Activated CD8-positive, alpha-beta memory T cell treated with anti-CD3 and anti-CD28 coated beads, Interleukin-2, amount 10 ng/mL, durations not matched to agents 7 days and 5 days (primary cell): Measurements from ENCODE around the gene NRDE2. TPM values are rescaled to one million over a fixed set of nuclear protein-coding genes. Genes with fewer than 3 reads are reported as not detected.

Experiments
- ATAC-seq: fragments of 150-1000 bp; cut with Tn5 transposase; one replicate; pipeline ENCODE4 v1.10.0; 2021; ENCODE audit warnings: moderate library complexity
- CTCF ChIA-PET: fragments of 350-600 bp; sonication (Branson Sonifier 250); formaldehyde crosslinking; loops from one replicate; lab custom pipeline; 2021; ENCODE audit warnings: antibody characterized with exemption; lab: Charles Lee
- DNase-seq: peaks from one replicate; pipeline ENCODE4 v3.0.0-alpha.2; 2020
- H3K27ac Mint-ChIP-seq: one replicate; pipeline ENCODE4 v1.8.0; 2021; ENCODE audit warnings: mild to moderate bottlenecking, mixed read lengths
- H3K27me3 Mint-ChIP-seq: one replicate; pipeline ENCODE4 v1.8.0; 2021; ENCODE audit warnings: mixed read lengths
- H3K36me3 Mint-ChIP-seq: one replicate; pipeline ENCODE4 v1.8.0; 2021; ENCODE audit warnings: mild to moderate bottlenecking, mixed read lengths
- H3K4me1 Mint-ChIP-seq: one replicate; pipeline ENCODE4 v1.8.0; 2021; ENCODE audit warnings: mixed read lengths
- H3K4me3 Mint-ChIP-seq: one replicate; pipeline ENCODE4 v1.8.0; 2021; ENCODE audit warnings: mild to moderate bottlenecking, moderate library complexity, mixed read lengths
- H3K9me3 Mint-ChIP-seq: one replicate; pipeline ENCODE4 v1.8.0; 2022; ENCODE audit warnings: low read depth, mixed read lengths
- total RNA-seq, 2 experiments: library from RNA; stranded (reverse); gene quantifications; one replicate each; pipeline ENCODE4 v1.2.3, GENCODE V29; 2021

Gene NRDE2
- 10 to 100 TPM; 30.3 TPM for total RNA-seq

DNA sequence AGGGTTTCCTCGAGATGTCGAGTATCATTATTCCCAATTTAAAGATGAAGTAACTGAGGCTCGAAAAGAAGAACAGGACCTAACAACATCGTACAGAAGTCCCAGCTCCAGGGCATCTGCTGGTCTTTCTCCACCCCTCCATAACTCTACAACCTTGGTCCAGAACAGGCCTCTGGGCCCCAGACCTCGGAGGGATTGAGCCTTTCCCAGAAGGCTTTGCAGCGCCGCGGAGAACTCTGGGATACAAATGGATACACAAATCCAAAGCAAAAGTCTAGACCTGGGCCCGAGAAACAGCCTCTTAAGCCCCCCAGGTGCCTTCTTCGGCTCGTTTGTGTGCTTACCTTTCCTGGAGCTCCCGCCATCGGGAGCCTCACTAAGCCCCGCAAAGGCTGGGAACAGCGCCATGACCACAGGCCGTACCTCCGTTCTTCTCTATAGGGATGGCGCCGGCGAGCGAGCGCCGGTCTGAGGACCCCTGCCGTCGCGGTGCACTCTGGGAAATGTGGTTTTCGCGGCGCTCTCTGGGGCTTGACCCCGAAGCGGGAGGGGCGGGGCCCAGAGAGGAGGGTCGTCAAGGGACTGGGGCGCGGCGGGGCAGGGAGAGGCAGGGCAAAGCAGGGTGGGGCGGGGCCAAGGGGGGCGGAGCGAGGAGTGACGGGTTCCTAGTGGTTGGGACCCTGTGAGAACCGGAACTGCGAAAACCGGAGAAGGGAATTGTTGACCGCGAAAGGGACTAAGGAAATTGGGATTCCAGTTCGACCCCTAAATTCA is at the start of gene NRDE2:
TSS of gene NRDE2 (minus strand) at position 445 of the 774 bp plus-strand sequence. CDS start at position 408, 37 bp downstream.
- DNase-seq (peak; percentile 98), ATAC-seq (peak; percentile 97)
- peaks cover 20% of the 10 kb centered on the region for H3K27me3 Mint-ChIP-seq
- CTCF ChIA-PET = interaction anchor here (0.7 to 1.8 kb wide), 5 partner anchors 30 to 427 kb away, joined by 3 to 7 read pairs (median 4); partner anchors contain the start of gene CALM1
- H3K27ac Mint-ChIP-seq = peak within 1 kb of the TSS; percentile 90
- peaks cover 23% of the 10 kb centered on the region for H3K4me1 Mint-ChIP-seq
- peak within 1 kb of the TSS; percentile 87 for H3K4me3 Mint-ChIP-seq
- H3K36me3 Mint-ChIP-seq = peaks cover 5% of the 10 kb centered on the region
- no peaks in the 10 kb centered on the region for H3K9me3 Mint-ChIP-seq

- ATAC-seq (no peak), DNase-seq (no peak)
- peak overlapping the region; percentile 53 for H3K27ac Mint-ChIP-seq
- no peaks in the 10 kb centered on the region for H3K27me3 Mint-ChIP-seq
- H3K4me1 Mint-ChIP-seq = peaks cover 13% of the 10 kb centered on the region
- H3K4me3 Mint-ChIP-seq = no peak overlapping the region
- no peaks in the 10 kb centered on the region for H3K36me3 Mint-ChIP-seq
- H3K9me3 Mint-ChIP-seq = no peaks in the 10 kb centered on the region
- CTCF ChIA-PET = interaction anchor here (1.4 to 4.5 kb wide), 3 partner anchors 19 to 316 kb away, joined by 3 to 46 read pairs (median 5); no protein-coding TSS in a partner anchor
Observed at GRCh38 chr14:90381011-90381786, 49.5 kb upstream of the NRDE2 start.

GRCh38 chr14:90379106-90379505 is 47.4 kb upstream of the NRDE2 start:
- CTCF ChIA-PET = interaction anchor here (1.0 to 2.4 kb wide), 2 partner anchors 20 to 23 kb away, joined by 3 to 7 read pairs; no protein-coding TSS in a partner anchor
- no peak for DNase-seq
- ATAC-seq = no peak
- no peaks in the 10 kb centered on the region for H3K27me3 Mint-ChIP-seq
- no peak overlapping the region for H3K4me3 Mint-ChIP-seq
- H3K36me3 Mint-ChIP-seq = no peaks in the 10 kb centered on the region
- H3K27ac Mint-ChIP-seq = no peak overlapping the region
- H3K4me1 Mint-ChIP-seq = peaks cover 2% of the 10 kb centered on the region
- H3K9me3 Mint-ChIP-seq = no peaks in the 10 kb centered on the region

DNA sequence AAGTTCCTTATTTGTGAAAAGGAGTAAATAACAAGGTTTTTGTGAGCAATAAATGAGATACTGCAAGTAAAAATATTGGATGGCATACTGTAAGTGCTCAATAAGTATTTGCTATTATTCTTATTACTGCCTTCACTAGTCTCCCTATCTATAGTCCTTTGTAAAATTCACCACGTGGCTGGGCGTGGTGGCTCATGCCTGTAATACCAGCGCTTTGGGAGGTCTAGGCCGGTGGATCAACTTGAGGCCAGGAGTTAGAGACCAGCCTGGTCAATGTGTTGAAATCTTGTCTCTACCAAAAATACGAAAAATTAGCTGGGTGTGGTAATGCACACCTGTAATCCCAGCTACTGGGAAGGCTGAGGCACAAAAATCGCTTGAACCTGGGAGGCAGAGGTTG is 46.5 kb upstream of the NRDE2 start:
- Mint-ChIP-seq H3K27me3 (no peaks in the 10 kb centered on the region), H3K36me3 (no peaks in the 10 kb centered on the region), H3K4me3 (no peak overlapping the region), H3K27ac (no peak overlapping the region), H3K4me1 (no peaks in the 10 kb centered on the region), H3K9me3 (no peaks in the 10 kb centered on the region)
- CTCF ChIA-PET = interaction anchor here (1.0 to 2.4 kb wide), 2 partner anchors 21 to 24 kb away, joined by 3 to 7 read pairs; no protein-coding TSS in a partner anchor
- DNase-seq = no peak
- no peak for ATAC-seq

DNA sequence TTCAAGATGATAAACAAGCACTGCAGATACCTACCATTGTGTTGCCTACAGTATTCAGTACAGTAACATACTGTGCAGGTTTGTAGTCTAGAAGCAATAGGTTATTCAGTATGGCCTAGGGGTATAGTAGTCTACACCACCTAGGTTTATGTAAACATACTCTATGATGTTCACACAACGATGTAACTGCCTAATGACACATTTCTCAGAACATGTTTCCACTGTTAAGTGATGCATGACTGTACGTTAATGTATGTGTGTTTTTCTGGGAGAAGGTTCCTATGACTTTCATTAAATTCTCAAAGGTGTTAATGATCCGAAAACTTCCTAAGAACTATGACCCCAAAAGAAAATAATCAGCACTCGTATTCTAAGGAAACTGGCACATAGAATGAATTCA is 44.2 kb upstream of the NRDE2 start:
- H3K4me1 Mint-ChIP-seq = no peaks in the 10 kb centered on the region
- CTCF ChIA-PET = no interaction called here
- no peaks in the 10 kb centered on the region for H3K9me3 Mint-ChIP-seq
- H3K27ac Mint-ChIP-seq = no peak overlapping the region
- no peaks in the 10 kb centered on the region for H3K36me3 Mint-ChIP-seq
- H3K27me3 Mint-ChIP-seq = no peaks in the 10 kb centered on the region
- DNase-seq (no peak), ATAC-seq (no peak)
- no peak overlapping the region for H3K4me3 Mint-ChIP-seq

DNA sequence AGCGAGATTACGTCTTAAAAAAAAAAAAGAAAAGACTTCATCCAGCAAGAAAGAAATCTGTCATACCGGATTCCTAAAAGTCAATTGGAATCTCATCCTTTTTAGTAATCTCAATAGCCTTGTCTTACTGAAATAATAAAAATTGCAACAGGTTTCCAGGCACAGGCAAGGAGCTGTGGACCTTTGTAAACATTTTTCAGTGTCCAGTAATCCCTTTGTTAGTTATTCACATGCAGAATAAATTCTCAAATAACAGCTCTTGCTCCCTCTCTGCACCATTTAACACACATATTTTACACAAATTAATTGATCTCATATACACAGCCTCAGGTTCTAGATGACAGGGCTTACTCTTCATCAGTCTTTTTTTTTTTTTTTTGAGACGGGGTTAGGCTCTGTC is 43.1 kb upstream of the NRDE2 start:
- CTCF ChIA-PET = interaction anchor here (1.0 kb wide), 1 partner anchor 143 kb away, joined by 3 read pairs; no protein-coding TSS in a partner anchor
- DNase-seq (no peak), ATAC-seq (no peak)
- no peaks in the 10 kb centered on the region for H3K27me3 Mint-ChIP-seq
- no peaks in the 10 kb centered on the region for H3K9me3 Mint-ChIP-seq
- H3K4me3 Mint-ChIP-seq = no peak overlapping the region
- H3K36me3 Mint-ChIP-seq = no peaks in the 10 kb centered on the region
- H3K4me1 Mint-ChIP-seq = no peaks in the 10 kb centered on the region
- H3K27ac Mint-ChIP-seq = no peak overlapping the region

DNA sequence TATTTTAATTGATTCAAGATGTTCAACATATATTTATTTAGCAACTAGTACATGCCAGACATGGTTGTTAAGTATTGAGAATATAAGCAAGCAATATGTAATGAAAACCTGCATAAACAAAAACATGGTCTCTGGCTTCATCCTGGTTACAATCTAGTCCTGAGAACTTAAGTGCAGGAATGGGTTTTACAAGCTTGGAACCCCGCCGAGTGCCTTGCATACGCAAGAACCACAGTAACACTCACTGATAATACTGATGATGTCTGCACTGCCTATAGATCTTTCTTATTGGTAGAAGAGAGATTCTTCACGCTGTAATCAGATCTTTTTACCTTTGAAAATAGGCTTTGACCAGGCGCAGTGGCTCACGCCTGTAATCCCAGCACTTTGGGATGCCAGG is 42.1 kb upstream of the NRDE2 start:
- no peaks in the 10 kb centered on the region for H3K4me1 Mint-ChIP-seq
- no peaks in the 10 kb centered on the region for H3K36me3 Mint-ChIP-seq
- no peaks in the 10 kb centered on the region for H3K27me3 Mint-ChIP-seq
- ATAC-seq (no peak), DNase-seq (no peak)
- CTCF ChIA-PET = no interaction called here
- H3K27ac Mint-ChIP-seq = no peak overlapping the region
- no peak overlapping the region for H3K4me3 Mint-ChIP-seq
- H3K9me3 Mint-ChIP-seq = no peaks in the 10 kb centered on the region

DNA sequence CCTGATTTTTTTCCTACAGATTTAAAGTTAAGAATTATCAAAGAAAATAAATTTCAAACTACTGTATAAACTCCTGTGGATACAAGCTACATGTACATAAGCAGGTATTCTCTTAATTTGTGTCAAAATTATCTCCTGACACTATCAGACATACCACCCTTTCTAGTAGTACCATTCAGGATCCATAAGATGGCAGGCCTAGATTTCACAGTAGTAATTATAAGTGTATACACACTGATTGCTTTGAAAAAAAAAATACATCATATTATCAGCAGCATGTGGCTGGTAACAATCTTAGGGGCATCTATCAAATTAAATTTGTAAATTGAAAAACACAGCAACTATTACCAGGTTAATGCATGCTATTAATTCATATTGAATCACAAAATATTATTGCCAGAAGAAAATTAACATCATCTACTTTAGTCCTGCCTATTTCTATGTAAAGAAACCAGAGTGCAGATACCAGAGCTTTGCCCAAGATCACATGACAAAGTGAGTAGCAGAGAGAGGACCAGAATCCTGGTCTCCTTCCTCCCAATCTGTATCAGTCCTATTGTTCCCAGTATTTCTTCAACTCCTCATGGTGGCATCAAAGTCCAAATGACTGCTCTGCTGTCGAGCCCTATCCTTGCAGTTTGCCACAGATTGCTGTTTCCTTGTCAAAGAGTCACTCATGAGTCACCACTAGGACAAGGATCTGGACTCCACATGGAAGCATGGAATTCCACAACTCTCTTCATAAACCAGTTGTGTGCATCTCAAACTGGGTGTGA is 37.4 kb upstream of the NRDE2 start:
- DNase-seq (no peak), ATAC-seq (no peak)
- peaks cover 4% of the 10 kb centered on the region for H3K27me3 Mint-ChIP-seq
- H3K4me1 Mint-ChIP-seq = no peaks in the 10 kb centered on the region
- no peak overlapping the region for H3K4me3 Mint-ChIP-seq
- CTCF ChIA-PET = interaction anchor here (0.7 to 2.2 kb wide), 5 partner anchors 27 to 390 kb away, joined by 3 to 6 read pairs (median 3); no protein-coding TSS in a partner anchor
- no peaks in the 10 kb centered on the region for H3K9me3 Mint-ChIP-seq
- no peaks in the 10 kb centered on the region for H3K36me3 Mint-ChIP-seq
- H3K27ac Mint-ChIP-seq = no peak overlapping the region

GRCh38 chr14:90362558-90362896 is 30.8 kb upstream of the NRDE2 start:
- Mint-ChIP-seq H3K27ac (no peak overlapping the region), H3K4me1 (no peaks in the 10 kb centered on the region), H3K9me3 (no peaks in the 10 kb centered on the region), H3K27me3 (peaks cover 20% of the 10 kb centered on the region), H3K36me3 (no peaks in the 10 kb centered on the region), H3K4me3 (no peak overlapping the region)
- CTCF ChIA-PET = no interaction called here
- DNase-seq = no peak
- ATAC-seq = no peak

- no peak for DNase-seq
- Mint-ChIP-seq H3K36me3 (no peaks in the 10 kb centered on the region), H3K4me1 (no peaks in the 10 kb centered on the region), H3K4me3 (no peak overlapping the region), H3K27me3 (peaks cover 24% of the 10 kb centered on the region), H3K9me3 (no peaks in the 10 kb centered on the region), H3K27ac (no peak overlapping the region)
- no peak for ATAC-seq
- CTCF ChIA-PET = no interaction called here
Observed at GRCh38 chr14:90361865-90362557, 30.3 kb upstream of the NRDE2 start.

GRCh38 chr14:90358359-90358758 is 26.6 kb upstream of the NRDE2 start:
- CTCF ChIA-PET = no interaction called here
- H3K9me3 Mint-ChIP-seq = no peaks in the 10 kb centered on the region
- H3K27me3 Mint-ChIP-seq = peaks cover 31% of the 10 kb centered on the region
- H3K4me1 Mint-ChIP-seq = no peaks in the 10 kb centered on the region
- ATAC-seq (no peak), DNase-seq (no peak)
- no peak overlapping the region for H3K27ac Mint-ChIP-seq
- no peaks in the 10 kb centered on the region for H3K36me3 Mint-ChIP-seq
- no peak overlapping the region for H3K4me3 Mint-ChIP-seq

DNA sequence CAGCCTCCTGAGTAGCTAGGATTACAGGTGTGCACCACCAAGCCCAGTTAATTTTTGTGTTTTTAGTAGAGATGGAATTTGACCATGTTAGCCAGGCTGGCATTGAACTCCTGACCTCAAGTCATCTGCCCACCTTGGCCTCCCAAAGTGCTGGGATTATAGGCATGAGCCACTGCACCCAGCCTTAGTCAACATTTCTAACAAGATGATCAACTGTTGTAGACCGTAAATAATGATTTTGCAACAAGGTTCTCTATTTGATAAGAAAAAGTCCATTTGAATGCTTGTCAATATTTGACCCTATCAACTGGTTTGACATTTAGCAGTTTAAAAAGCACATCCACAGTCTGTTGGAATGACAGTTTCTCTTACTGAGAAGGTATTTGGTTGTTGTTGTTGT is 25.2 kb upstream of the NRDE2 start:
- Mint-ChIP-seq H3K27ac (no peak overlapping the region), H3K4me3 (no peak overlapping the region), H3K9me3 (no peaks in the 10 kb centered on the region), H3K36me3 (no peaks in the 10 kb centered on the region), H3K4me1 (no peaks in the 10 kb centered on the region), H3K27me3 (peaks cover 25% of the 10 kb centered on the region)
- ATAC-seq = no peak
- no peak for DNase-seq
- CTCF ChIA-PET = no interaction called here
